Measurements from ENCODE around the gene NPY1R.

NPY1R gene

GRCh38 chr4:163335384-163335783 is 3.0 kb upstream of the NPY1R start:
- 81 to 84% methylated on average over 2 of the region's 3 CpGs for WGBS, 2 experiments (ENCODE audit: insufficient coverage in 2 of 2)
- Histone ChIP-seq H3K27ac (ENCODE audit: low read depth, low read length, severe bottlenecking) (no peak overlapping the region), H3K36me3 (ENCODE audit: control insufficient read depth, insufficient read depth, low read length) (no peaks in the 10 kb centered on the region), H3K4me1 (ENCODE audit: control insufficient read depth, insufficient read depth, low read length, poor library complexity, severe bottlenecking) (no peaks in the 10 kb centered on the region), H3K9me3 (ENCODE audit: control insufficient read depth, low read length) (no peaks in the 10 kb centered on the region), H3K4me3 (ENCODE audit: extremely low read depth, insufficient read depth, low read length, poor library complexity, severe bottlenecking) (no peak overlapping the region)

DNA sequence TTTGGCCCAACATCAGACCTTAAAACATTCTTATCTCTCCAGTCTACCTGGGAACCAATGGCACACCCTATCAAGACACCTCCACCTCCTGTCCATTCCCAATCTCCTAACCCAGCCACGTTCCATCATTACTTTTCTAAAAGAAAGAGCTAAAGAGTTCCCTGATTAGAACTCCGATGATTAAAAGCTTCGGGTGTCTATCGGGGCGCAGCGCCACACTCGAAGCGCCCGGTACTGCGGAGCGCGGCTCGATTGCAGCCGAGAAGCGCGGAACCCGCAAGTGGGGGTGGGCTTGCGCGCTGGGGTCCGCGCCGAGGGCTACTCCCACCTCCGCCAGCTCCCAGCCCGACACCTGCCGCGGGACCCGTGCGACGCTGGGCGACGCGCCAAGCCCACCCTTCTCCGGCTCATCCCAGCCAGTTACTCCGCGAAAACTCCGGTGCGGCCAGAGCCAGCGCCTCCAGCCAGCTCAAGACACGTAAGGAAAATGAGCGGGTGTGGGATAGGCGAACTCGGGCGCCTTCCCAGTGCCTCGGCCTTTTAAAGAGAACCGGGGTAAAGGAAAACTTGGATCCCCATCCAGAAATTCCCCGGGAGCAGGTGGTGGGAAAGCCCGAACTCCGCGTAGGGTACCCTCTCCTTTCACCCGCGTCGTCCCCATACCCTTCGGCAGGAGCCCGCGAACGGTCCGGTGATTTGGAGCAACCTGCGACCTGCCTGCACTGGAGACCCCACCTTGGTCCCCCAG is 593 bp downstream of the NPY1R start:
- no peak overlapping the region for H3K27ac ChIP-seq (ENCODE audit: low read depth, low read length, severe bottlenecking)
- H3K4me1 ChIP-seq (ENCODE audit: control insufficient read depth, insufficient read depth, low read length, poor library complexity, severe bottlenecking) = no peaks in the 10 kb centered on the region
- no peaks in the 10 kb centered on the region for H3K36me3 ChIP-seq (ENCODE audit: control insufficient read depth, insufficient read depth, low read length)
- WGBS, 2 experiments (ENCODE audit: insufficient coverage in 2 of 2) = 1 to 4% methylated on average over 40 of the region's 58 CpGs
- H3K4me3 ChIP-seq (ENCODE audit: extremely low read depth, insufficient read depth, low read length, poor library complexity, severe bottlenecking) = peak overlapping the region; percentile 54
- no peaks in the 10 kb centered on the region for H3K9me3 ChIP-seq (ENCODE audit: control insufficient read depth, low read length)

- H3K27ac ChIP-seq (ENCODE audit: low read depth, low read length, severe bottlenecking) = no peak overlapping the region
- 92 to 94% methylated on average over 11 to 12 of the region's 16 CpGs for WGBS, 2 experiments (ENCODE audit: insufficient coverage in 2 of 2)
- no peaks in the 10 kb centered on the region for H3K4me1 ChIP-seq (ENCODE audit: control insufficient read depth, insufficient read depth, low read length, poor library complexity, severe bottlenecking)
- peak overlapping the region; percentile 54 for H3K4me3 ChIP-seq (ENCODE audit: extremely low read depth, insufficient read depth, low read length, poor library complexity, severe bottlenecking)
- H3K9me3 ChIP-seq (ENCODE audit: control insufficient read depth, low read length) = no peaks in the 10 kb centered on the region
- H3K36me3 ChIP-seq (ENCODE audit: control insufficient read depth, insufficient read depth, low read length) = no peaks in the 10 kb centered on the region
Observed at GRCh38 chr4:163330916-163331628, 1.3 kb downstream of the NPY1R start.

- no peak overlapping the region for H3K4me3 ChIP-seq (ENCODE audit: extremely low read depth, insufficient read depth, low read length, poor library complexity, severe bottlenecking)
- H3K9me3 ChIP-seq (ENCODE audit: control insufficient read depth, low read length) = no peaks in the 10 kb centered on the region
- H3K36me3 ChIP-seq (ENCODE audit: control insufficient read depth, insufficient read depth, low read length) = no peaks in the 10 kb centered on the region
- H3K4me1 ChIP-seq (ENCODE audit: control insufficient read depth, insufficient read depth, low read length, poor library complexity, severe bottlenecking) = no peaks in the 10 kb centered on the region
- 0% methylated on average over 1 of the region's 1 CpG; no CpG with 5 or more reads in 1 of the 2 experiments for WGBS, 2 experiments (ENCODE audit: insufficient coverage in 2 of 2)
- H3K27ac ChIP-seq (ENCODE audit: low read depth, low read length, severe bottlenecking) = no peak overlapping the region
Observed at GRCh38 chr4:163317110-163317509, 15.3 kb downstream of the NPY1R start.

GRCh38 chr4:163309466-163309865 is 22.9 kb downstream of the NPY1R start:
- Histone ChIP-seq H3K4me1 (ENCODE audit: control insufficient read depth, insufficient read depth, low read length, poor library complexity, severe bottlenecking) (no peaks in the 10 kb centered on the region), H3K9me3 (ENCODE audit: control insufficient read depth, low read length) (no peaks in the 10 kb centered on the region), H3K4me3 (ENCODE audit: extremely low read depth, insufficient read depth, low read length, poor library complexity, severe bottlenecking) (no peak overlapping the region), H3K27ac (ENCODE audit: low read depth, low read length, severe bottlenecking) (no peak overlapping the region), H3K36me3 (ENCODE audit: control insufficient read depth, insufficient read depth, low read length) (no peaks in the 10 kb centered on the region)
- no CpG with 5 or more reads among the region's 1 CpG for WGBS, 2 experiments (ENCODE audit: insufficient coverage in 2 of 2)

GRCh38 chr4:163303069-163303468 is 29.3 kb downstream of the NPY1R start:
- no peaks in the 10 kb centered on the region for H3K36me3 ChIP-seq (ENCODE audit: control insufficient read depth, insufficient read depth, low read length)
- no peaks in the 10 kb centered on the region for H3K9me3 ChIP-seq (ENCODE audit: control insufficient read depth, low read length)

GRCh38 chr4:163300445-163300844 is 32.0 kb downstream of the NPY1R start:
- WGBS, 2 experiments (ENCODE audit: insufficient coverage in 2 of 2) = 92 to 100% methylated on average over 2 to 3 of the region's 3 CpGs
- no peaks in the 10 kb centered on the region for H3K9me3 ChIP-seq (ENCODE audit: control insufficient read depth, low read length)
- no peaks in the 10 kb centered on the region for H3K4me1 ChIP-seq (ENCODE audit: control insufficient read depth, insufficient read depth, low read length, poor library complexity, severe bottlenecking)
- no peaks in the 10 kb centered on the region for H3K36me3 ChIP-seq (ENCODE audit: control insufficient read depth, insufficient read depth, low read length)
- no peak overlapping the region for H3K4me3 ChIP-seq (ENCODE audit: extremely low read depth, insufficient read depth, low read length, poor library complexity, severe bottlenecking)
- no peak overlapping the region for H3K27ac ChIP-seq (ENCODE audit: low read depth, low read length, severe bottlenecking)

More at GRCh38 chr4:163303069-163303468, 29.3 kb downstream of the NPY1R start:
- no CpG with 5 or more reads among the region's 2 CpGs for WGBS, 2 experiments (ENCODE audit: insufficient coverage in 2 of 2)
- Histone ChIP-seq H3K4me1 (ENCODE audit: control insufficient read depth, insufficient read depth, low read length, poor library complexity, severe bottlenecking) (no peaks in the 10 kb centered on the region), H3K4me3 (ENCODE audit: extremely low read depth, insufficient read depth, low read length, poor library complexity, severe bottlenecking) (no peak overlapping the region), H3K27ac (ENCODE audit: low read depth, low read length, severe bottlenecking) (no peak overlapping the region)

DNA sequence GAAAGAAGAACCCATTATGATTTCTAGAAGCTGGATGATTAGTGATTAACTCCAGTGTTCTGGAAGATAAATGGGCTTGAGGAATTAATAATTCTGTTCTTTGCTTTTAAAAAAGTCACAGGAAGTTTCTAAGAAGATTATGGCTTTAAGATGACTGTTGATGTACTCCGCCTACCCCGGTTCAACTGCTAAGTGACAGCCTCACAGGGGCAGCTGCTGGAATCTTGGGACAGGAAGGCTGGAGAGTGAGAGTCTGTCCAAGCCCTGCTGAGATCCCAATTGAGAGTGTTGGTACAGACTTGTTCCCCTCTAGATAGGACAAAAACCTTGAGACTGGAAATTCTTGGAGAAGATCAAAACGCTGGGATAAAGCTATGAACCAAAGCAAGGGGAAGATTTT is 37.3 kb downstream of the NPY1R start:
- H3K4me1 ChIP-seq (ENCODE audit: control insufficient read depth, insufficient read depth, low read length, poor library complexity, severe bottlenecking) = no peaks in the 10 kb centered on the region
- WGBS, 2 experiments (ENCODE audit: insufficient coverage in 2 of 2) = 91 to 94% methylated on average over 3 of the region's 3 CpGs
- H3K4me3 ChIP-seq (ENCODE audit: extremely low read depth, insufficient read depth, low read length, poor library complexity, severe bottlenecking) = no peak overlapping the region
- H3K27ac ChIP-seq (ENCODE audit: low read depth, low read length, severe bottlenecking) = no peak overlapping the region
- H3K36me3 ChIP-seq (ENCODE audit: control insufficient read depth, insufficient read depth, low read length) = no peaks in the 10 kb centered on the region
- no peaks in the 10 kb centered on the region for H3K9me3 ChIP-seq (ENCODE audit: control insufficient read depth, low read length)

DNA sequence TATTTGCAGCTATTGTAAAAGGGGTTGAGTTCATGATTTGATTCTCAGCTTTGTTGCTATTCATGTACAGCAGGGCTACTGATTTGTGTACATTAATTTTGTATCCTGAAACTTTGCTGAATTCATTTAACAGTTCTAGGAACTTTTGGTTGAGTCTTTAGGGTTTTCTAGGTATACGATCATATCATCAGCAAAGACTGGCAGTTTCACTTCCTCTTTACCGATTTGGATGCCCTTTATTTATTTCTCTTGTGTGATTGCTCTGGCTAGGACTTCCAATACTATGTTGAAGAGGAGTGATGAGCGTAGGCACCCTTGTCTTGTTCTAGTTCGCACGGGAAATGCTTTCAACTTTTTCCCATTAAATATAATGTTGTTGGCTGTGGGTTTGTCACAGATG is 48.1 kb downstream of the NPY1R start:
- no peaks in the 10 kb centered on the region for H3K36me3 ChIP-seq (ENCODE audit: control insufficient read depth, insufficient read depth, low read length)
- H3K4me3 ChIP-seq (ENCODE audit: extremely low read depth, insufficient read depth, low read length, poor library complexity, severe bottlenecking) = no peak overlapping the region
- H3K4me1 ChIP-seq (ENCODE audit: control insufficient read depth, insufficient read depth, low read length, poor library complexity, severe bottlenecking) = no peaks in the 10 kb centered on the region
- WGBS, 2 experiments (ENCODE audit: insufficient coverage in 2 of 2) = 100% methylated on average over 2 of the region's 5 CpGs; no CpG with 5 or more reads in 1 of the 2 experiments
- H3K27ac ChIP-seq (ENCODE audit: low read depth, low read length, severe bottlenecking) = no peak overlapping the region
- no peaks in the 10 kb centered on the region for H3K9me3 ChIP-seq (ENCODE audit: control insufficient read depth, low read length)

DNA sequence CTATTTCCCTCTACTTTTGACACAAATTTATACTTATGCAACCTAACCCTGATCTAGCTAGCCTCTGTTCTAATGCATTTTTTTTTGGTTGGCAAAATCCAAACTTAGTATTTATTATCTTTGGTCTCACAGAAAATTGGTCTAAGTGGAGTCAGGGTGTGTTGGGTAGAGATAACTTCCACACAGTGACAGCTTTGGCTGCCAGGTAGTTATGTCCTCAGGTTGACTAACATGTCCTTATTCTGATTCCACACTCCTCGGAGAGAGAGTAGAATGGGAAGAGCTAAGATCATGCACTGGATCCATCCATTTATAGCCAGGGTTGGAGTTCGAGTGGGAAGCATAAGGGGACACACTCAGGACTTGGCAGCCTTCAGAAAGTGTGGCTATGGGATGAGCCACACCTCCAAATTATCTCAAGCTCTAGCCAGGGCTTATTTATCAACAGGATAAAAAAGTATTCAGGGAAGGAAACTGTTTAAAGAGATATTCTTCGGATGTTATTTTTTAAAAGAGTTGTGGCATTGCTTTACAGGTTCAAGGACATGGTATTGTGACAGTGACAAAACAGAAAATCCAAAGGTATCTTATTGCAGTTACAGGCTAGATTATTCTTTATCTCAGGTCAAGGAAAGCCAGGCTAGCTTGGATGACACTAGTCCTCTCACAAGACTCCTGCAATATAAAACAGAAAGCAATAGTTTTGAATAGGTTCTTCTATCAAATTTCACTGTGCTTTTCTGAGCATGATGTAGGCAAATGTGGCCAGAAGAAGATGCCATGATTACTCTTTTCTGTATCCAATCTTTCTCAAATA is 51.5 kb downstream of the NPY1R start:
- Histone ChIP-seq H3K27ac (ENCODE audit: low read depth, low read length, severe bottlenecking) (no peak overlapping the region), H3K9me3 (ENCODE audit: control insufficient read depth, low read length) (no peaks in the 10 kb centered on the region), H3K36me3 (ENCODE audit: control insufficient read depth, insufficient read depth, low read length) (no peaks in the 10 kb centered on the region), H3K4me3 (ENCODE audit: extremely low read depth, insufficient read depth, low read length, poor library complexity, severe bottlenecking) (no peak overlapping the region), H3K4me1 (ENCODE audit: control insufficient read depth, insufficient read depth, low read length, poor library complexity, severe bottlenecking) (no peaks in the 10 kb centered on the region)
- 100% methylated on average over 2 of the region's 3 CpGs; no CpG with 5 or more reads in 1 of the 2 experiments for WGBS, 2 experiments (ENCODE audit: insufficient coverage in 2 of 2)
